ENCODE data around the gene NUP214.
"Not testable (repeated sequence)": the region's sequence is repeated elsewhere in the genome, so short reads cannot be mapped to it uniquely, and the experiment has no call there.

NUP214 gene

GRCh38 chr9:131115360-131115742 is 10.0 kb upstream of the NUP214 start:
- H3K27ac ChIP-seq; DNase-seq (ENCODE audit: low read depth, low spot score): not testable (repeated sequence)

GRCh38 chr9:131116281-131117120 is 8.9 kb upstream of the NUP214 start:
- H3K27ac ChIP-seq, result no peak overlapping the region
- no peak for DNase-seq (ENCODE audit: low read depth, low spot score)

GRCh38 chr9:131117121-131117761 is 8.1 kb upstream of the NUP214 start:
- H3K27ac ChIP-seq, result no peak overlapping the region
- no peak for DNase-seq (ENCODE audit: low read depth, low spot score)

GRCh38 chr9:131117762-131118145 is 7.6 kb upstream of the NUP214 start:
- no peak for DNase-seq (ENCODE audit: low read depth, low spot score)

GRCh38 chr9:131119600-131119999 is 5.8 kb upstream of the NUP214 start:
- H3K27ac ChIP-seq, result no peak overlapping the region
- DNase-seq (ENCODE audit: low read depth, low spot score), result no peak

More at GRCh38 chr9:131117762-131118145, 7.6 kb upstream of the NUP214 start:
- no peak overlapping the region for H3K27ac ChIP-seq

GRCh38 chr9:131120620-131121228 is 4.7 kb upstream of the NUP214 start:
- H3K27ac ChIP-seq, result no peak overlapping the region

GRCh38 chr9:131121346-131121745 is 4.0 kb upstream of the NUP214 start:
- no peak for DNase-seq (ENCODE audit: low read depth, low spot score)
- no peak overlapping the region for H3K27ac ChIP-seq

More at GRCh38 chr9:131120620-131121228, 4.7 kb upstream of the NUP214 start:
- no peak for DNase-seq (ENCODE audit: low read depth, low spot score)

GRCh38 chr9:131122158-131122557 is 3.2 kb upstream of the NUP214 start:
- no peak for DNase-seq (ENCODE audit: low read depth, low spot score)
- peak overlapping the region; percentile 6 for H3K27ac ChIP-seq

GRCh38 chr9:131125038-131125287 is 423 bp upstream of the NUP214 start:
- peak overlapping the region; percentile 75 for H3K27ac ChIP-seq
- DNase-seq (ENCODE audit: low read depth, low spot score), result no peak

- no peak for DNase-seq (ENCODE audit: low read depth, low spot score)
- H3K27ac ChIP-seq, result peak overlapping the region; percentile 75
Measured at GRCh38 chr9:131126059-131126426, 657 bp downstream of the NUP214 start.

- no peak overlapping the region for H3K27ac ChIP-seq
- DNase-seq (ENCODE audit: low read depth, low spot score), result no peak
Measured at GRCh38 chr9:131129183-131129582, 3.8 kb downstream of the NUP214 start.

- H3K27ac ChIP-seq, result no peak overlapping the region
- DNase-seq (ENCODE audit: low read depth, low spot score), result no peak
Measured at GRCh38 chr9:131138676-131139075, 13.3 kb downstream of the NUP214 start.

- DNase-seq (ENCODE audit: low read depth, low spot score), result no peak
- no peak overlapping the region for H3K27ac ChIP-seq
Measured at GRCh38 chr9:131140112-131140511, 14.7 kb downstream of the NUP214 start.

GRCh38 chr9:131140550-131140949 is 15.2 kb downstream of the NUP214 start:
- no peak overlapping the region for H3K27ac ChIP-seq
- no peak for DNase-seq (ENCODE audit: low read depth, low spot score)

GRCh38 chr9:131142160-131142559 is 16.8 kb downstream of the NUP214 start:
- no peak for DNase-seq (ENCODE audit: low read depth, low spot score)
- H3K27ac ChIP-seq, result no peak overlapping the region

- no peak for DNase-seq (ENCODE audit: low read depth, low spot score)
- H3K27ac ChIP-seq, result no peak overlapping the region
Measured at GRCh38 chr9:131144201-131144600, 18.8 kb downstream of the NUP214 start.

- DNase-seq (ENCODE audit: low read depth, low spot score), result no peak
- no peak overlapping the region for H3K27ac ChIP-seq
Measured at GRCh38 chr9:131145245-131145644, 19.9 kb downstream of the NUP214 start.

- H3K27ac ChIP-seq, result no peak overlapping the region
Measured at GRCh38 chr9:131146186-131146585, 20.8 kb downstream of the NUP214 start.

GRCh38 chr9:131148276-131148675 is 22.9 kb downstream of the NUP214 start:
- no peak overlapping the region for H3K27ac ChIP-seq
- no peak for DNase-seq (ENCODE audit: low read depth, low spot score)

More at GRCh38 chr9:131146186-131146585, 20.8 kb downstream of the NUP214 start:
- DNase-seq (ENCODE audit: low read depth, low spot score), result no peak

GRCh38 chr9:131148966-131149687 is 23.7 kb downstream of the NUP214 start:
- no peak for DNase-seq (ENCODE audit: low read depth, low spot score)
- H3K27ac ChIP-seq, result no peak overlapping the region

GRCh38 chr9:131149688-131150053 is 24.3 kb downstream of the NUP214 start:
- no peak for DNase-seq (ENCODE audit: low read depth, low spot score)
- no peak overlapping the region for H3K27ac ChIP-seq

Measured in epithelial cell of prostate (primary cell).